Smooth muscle cell (in vitro differentiated cells): ENCODE measurements around the gene FXYD5. TPM values are rescaled to one million over a fixed set of nuclear protein-coding genes. Genes with fewer than 3 reads are reported as not detected.

Experiments
- DNase-seq: peaks from one replicate; lab custom pipeline; 2025; ENCODE audit not compliant: unreplicated experiment; lab: John Stamatoyannopoulos, UW
- H2AFZ ChIP-seq: fragments of 200-600 bp; sonication (generic); 2 replicates; pipeline ENCODE4 v1.6.0; 2016; ENCODE audit warnings: antibody characterized with exemption, low read depth, mild to moderate bottlenecking
- H3F3A ChIP-seq: fragments of 200-600 bp; sonication (generic); 2 replicates; pipeline ENCODE4 v1.6.0; 2017; ENCODE audit warnings: antibody characterized with exemption, low read depth
- H3K27ac ChIP-seq: fragments of 200-600 bp; sonication (generic); 2 replicates; pipeline ENCODE4 v1.5.1; 2016; ENCODE audit warnings: low read depth, mild to moderate bottlenecking
- H3K27me3 ChIP-seq: fragments of 200-600 bp; sonication (generic); 2 replicates; pipeline ENCODE4 v1.6.1; 2016; ENCODE audit warnings: low read depth, mild to moderate bottlenecking
- H3K36me3 ChIP-seq: fragments of 200-600 bp; sonication (generic); 2 replicates; pipeline ENCODE4 v1.5.1; 2016; ENCODE audit warnings: low read depth
- H3K4me1 ChIP-seq: fragments of 200-600 bp; sonication (generic); 2 replicates; pipeline ENCODE4 v1.5.1; 2016; ENCODE audit warnings: low read depth
- H3K4me2 ChIP-seq: fragments of 200-600 bp; sonication (generic); 2 replicates; pipeline ENCODE4 v1.6.0; 2016; ENCODE audit warnings: mild to moderate bottlenecking
- H3K4me3 ChIP-seq: fragments of 200-600 bp; sonication (generic); 2 replicates; pipeline ENCODE4 v1.5.1; 2016; ENCODE audit warnings: mild to moderate bottlenecking
- H3K79me2 ChIP-seq: fragments of 200-600 bp; sonication (generic); 2 replicates; pipeline ENCODE4 v1.6.0; 2016; ENCODE audit warnings: low read depth, mild to moderate bottlenecking
- H3K9ac ChIP-seq: fragments of 200-600 bp; sonication (generic); 2 replicates; pipeline ENCODE4 v1.6.0; 2016; ENCODE audit warnings: low read depth
- H3K9me3 ChIP-seq: fragments of 200-600 bp; sonication (generic); replicated peaks from 2 replicates; pipeline ENCODE4 v1.5.1; 2016; ENCODE audit warnings: low read depth
- H4K20me1 ChIP-seq: fragments of 200-600 bp; sonication (generic); 2 replicates; pipeline ENCODE4 v1.6.0; 2016; ENCODE audit warnings: low read depth
- WGBS: methylation state at CpG from one replicate; pipeline ENCODE4 v1.1.7; 2016; ENCODE audit warnings: low lambda C conversion rate; 5-methylcytosine and 5-hydroxymethylcytosine counted together
- polyA plus RNA-seq: library from polyadenylated mRNA; unstranded; fragments of >200 nt; fragmentation: Nextera tagmentation; extraction: Ambion mirVana; gene quantifications from 2 replicates; pipeline ENCODE4 v1.2.1, GENCODE V29; 2016
- total RNA-seq: library from RNA; depleted of rRNA; stranded (reverse); fragments of >200 nt; gene quantifications from 2 replicates; pipeline ENCODE4 v1.2.3, GENCODE V29; 2014
- TF ChIP-seq, protein P1 (sequence below): fragments of 200-600 bp; sonication (generic); IDR thresholded peaks from 2 replicates; pipeline ENCODE4 v1.5.1; 2017; ENCODE audit warnings: borderline replicate concordance, mild to moderate bottlenecking, antibody characterized with exemption; ENCODE audit not compliant: insufficient read depth, poor library complexity, severe bottlenecking

Gene FXYD5
- total and polyA plus RNA-seq, 2 experiments from 2014 or later = 133 to 205 TPM

GRCh38 chr19:35179830-35180229 is 25.3 kb downstream of the FXYD5 start:
- TF ChIP-seq, protein P1, sequence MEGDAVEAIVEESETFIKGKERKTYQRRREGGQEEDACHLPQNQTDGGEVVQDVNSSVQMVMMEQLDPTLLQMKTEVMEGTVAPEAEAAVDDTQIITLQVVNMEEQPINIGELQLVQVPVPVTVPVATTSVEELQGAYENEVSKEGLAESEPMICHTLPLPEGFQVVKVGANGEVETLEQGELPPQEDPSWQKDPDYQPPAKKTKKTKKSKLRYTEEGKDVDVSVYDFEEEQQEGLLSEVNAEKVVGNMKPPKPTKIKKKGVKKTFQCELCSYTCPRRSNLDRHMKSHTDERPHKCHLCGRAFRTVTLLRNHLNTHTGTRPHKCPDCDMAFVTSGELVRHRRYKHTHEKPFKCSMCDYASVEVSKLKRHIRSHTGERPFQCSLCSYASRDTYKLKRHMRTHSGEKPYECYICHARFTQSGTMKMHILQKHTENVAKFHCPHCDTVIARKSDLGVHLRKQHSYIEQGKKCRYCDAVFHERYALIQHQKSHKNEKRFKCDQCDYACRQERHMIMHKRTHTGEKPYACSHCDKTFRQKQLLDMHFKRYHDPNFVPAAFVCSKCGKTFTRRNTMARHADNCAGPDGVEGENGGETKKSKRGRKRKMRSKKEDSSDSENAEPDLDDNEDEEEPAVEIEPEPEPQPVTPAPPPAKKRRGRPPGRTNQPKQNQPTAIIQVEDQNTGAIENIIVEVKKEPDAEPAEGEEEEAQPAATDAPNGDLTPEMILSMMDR = no peak
- no peak for DNase-seq
- Histone ChIP-seq H3K9me3 (no peaks in the 10 kb centered on the region), H2AFZ (no peak overlapping the region), H3F3A (no peaks in the 10 kb centered on the region), H3K27ac (no peak overlapping the region), H3K9ac (no peak overlapping the region), H3K4me3 (no peak overlapping the region), H4K20me1 (no peaks in the 10 kb centered on the region), H3K36me3 (no peaks in the 10 kb centered on the region), H3K27me3 (no peaks in the 10 kb centered on the region), H3K79me2 (no peaks in the 10 kb centered on the region), H3K4me1 (no peaks in the 10 kb centered on the region), H3K4me2 (no peak overlapping the region)
- 86% methylated on average over 3 of the region's 3 CpGs for WGBS

DNA sequence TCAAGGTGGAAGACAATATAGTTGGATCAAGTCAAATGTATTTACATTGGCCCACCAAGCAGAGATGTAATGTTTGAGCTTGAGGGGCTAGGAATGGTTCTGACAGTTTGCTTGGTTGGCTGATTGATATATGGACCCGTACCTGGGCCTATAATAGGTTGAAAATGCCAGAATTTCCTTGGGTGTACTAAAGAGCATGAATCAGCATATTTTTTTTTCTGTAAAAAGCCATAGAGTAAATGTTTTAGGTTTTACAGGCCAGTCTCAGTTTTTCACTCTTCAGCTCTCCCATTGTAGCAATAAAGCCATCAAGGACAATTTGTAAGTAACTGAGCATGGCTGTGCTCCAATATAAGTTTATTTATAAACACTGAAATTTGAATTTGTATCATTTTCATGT is 26.9 kb downstream of the FXYD5 start:
- Histone ChIP-seq H3K9ac (no peak overlapping the region), H3K4me2 (no peak overlapping the region), H3F3A (no peaks in the 10 kb centered on the region), H3K79me2 (no peaks in the 10 kb centered on the region), H3K9me3 (no peaks in the 10 kb centered on the region), H3K4me3 (no peak overlapping the region), H3K27me3 (no peaks in the 10 kb centered on the region), H3K4me1 (no peaks in the 10 kb centered on the region), H2AFZ (no peak overlapping the region), H4K20me1 (no peaks in the 10 kb centered on the region), H3K27ac (no peak overlapping the region), H3K36me3 (no peaks in the 10 kb centered on the region)
- DNase-seq = no peak
- 86% methylated on average over 1 of the region's 1 CpG for WGBS
- TF ChIP-seq, protein P1 = no peak

DNA sequence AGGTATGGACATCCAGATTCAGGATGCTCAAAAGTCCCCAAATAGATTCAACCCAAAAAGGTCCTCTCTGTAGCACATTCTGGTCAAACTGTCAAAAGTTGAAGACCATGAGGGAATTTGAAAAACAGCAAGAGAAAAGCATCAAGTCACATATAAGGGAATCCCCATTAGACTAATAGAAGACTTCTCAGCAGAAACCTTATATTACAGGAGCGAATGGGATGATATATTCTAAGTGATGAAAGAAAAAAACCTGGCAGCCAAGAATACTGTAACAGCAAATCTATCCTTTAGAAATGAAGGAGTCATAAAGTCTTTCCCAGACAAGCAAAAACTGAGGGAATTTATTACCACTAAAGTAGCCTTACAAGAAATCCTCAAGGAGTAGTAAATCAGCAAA is 29.7 kb downstream of the FXYD5 start:
- 67% methylated on average over 1 of the region's 1 CpG for WGBS
- H2AFZ ChIP-seq = no peak overlapping the region
- no peaks in the 10 kb centered on the region for H3F3A ChIP-seq
- no peaks in the 10 kb centered on the region for H3K79me2 ChIP-seq
- no peak for DNase-seq
- no peaks in the 10 kb centered on the region for H3K27me3 ChIP-seq
- no peaks in the 10 kb centered on the region for H4K20me1 ChIP-seq
- H3K9ac ChIP-seq = no peak overlapping the region
- no peaks in the 10 kb centered on the region for H3K9me3 ChIP-seq
- TF ChIP-seq, protein P1 = no peak
- H3K4me2 ChIP-seq = no peak overlapping the region
- H3K27ac ChIP-seq = no peak overlapping the region
- no peaks in the 10 kb centered on the region for H3K36me3 ChIP-seq
- H3K4me1 ChIP-seq = no peaks in the 10 kb centered on the region
- no peak overlapping the region for H3K4me3 ChIP-seq

DNA sequence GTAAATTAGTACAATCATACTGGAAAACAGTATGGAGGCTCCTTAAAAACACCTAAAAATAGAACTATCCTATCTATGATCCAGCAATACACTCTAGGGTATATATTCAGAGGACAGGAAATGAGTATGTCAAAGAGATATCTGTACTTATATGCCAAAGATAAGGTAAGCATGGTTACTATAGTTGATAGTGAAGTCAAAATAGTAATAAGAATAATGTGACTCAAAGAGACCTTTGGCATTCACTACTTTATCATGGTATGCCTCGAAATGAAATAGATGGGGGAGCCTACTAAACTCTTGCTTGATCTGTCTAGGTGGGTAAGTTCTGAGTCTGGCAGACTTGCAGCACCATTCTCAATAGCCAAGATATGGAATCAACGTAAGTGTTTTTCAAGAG is 30.3 kb downstream of the FXYD5 start:
- 83% methylated on average over 2 of the region's 2 CpGs for WGBS
- Histone ChIP-seq H3K27ac (no peak overlapping the region), H3K9ac (no peak overlapping the region), H2AFZ (no peak overlapping the region), H4K20me1 (no peaks in the 10 kb centered on the region), H3F3A (no peaks in the 10 kb centered on the region), H3K4me1 (no peaks in the 10 kb centered on the region), H3K4me2 (no peak overlapping the region), H3K9me3 (no peaks in the 10 kb centered on the region), H3K36me3 (no peaks in the 10 kb centered on the region), H3K4me3 (no peak overlapping the region), H3K79me2 (no peaks in the 10 kb centered on the region), H3K27me3 (no peaks in the 10 kb centered on the region)
- DNase-seq = no peak
- TF ChIP-seq, protein P1 = no peak
